Measurements from ENCODE around the gene KISS1.

GRCh38 chr1:204216880-204217647 is 20.8 kb upstream of the KISS1 start:
- TF ChIP-seq CTCF (IDR thresholded peaks at IDR 0.05) (no peak), POLR2A (IDR thresholded peaks at IDR 0.05) (no peak)
